Stimulated activated CD8-positive, alpha-beta memory T cell treated with anti-CD3 and anti-CD28 coated beads, Interleukin-15, amount 100 ng/mL, for 24 hours (primary cell): ENCODE data around the gene ARF5.

Source experiments
- DNase-seq: peaks from one replicate; pipeline ENCODE4 v3.0.0-alpha.2; 2020; ENCODE audit warnings: low read depth

ARF5 gene

DNA sequence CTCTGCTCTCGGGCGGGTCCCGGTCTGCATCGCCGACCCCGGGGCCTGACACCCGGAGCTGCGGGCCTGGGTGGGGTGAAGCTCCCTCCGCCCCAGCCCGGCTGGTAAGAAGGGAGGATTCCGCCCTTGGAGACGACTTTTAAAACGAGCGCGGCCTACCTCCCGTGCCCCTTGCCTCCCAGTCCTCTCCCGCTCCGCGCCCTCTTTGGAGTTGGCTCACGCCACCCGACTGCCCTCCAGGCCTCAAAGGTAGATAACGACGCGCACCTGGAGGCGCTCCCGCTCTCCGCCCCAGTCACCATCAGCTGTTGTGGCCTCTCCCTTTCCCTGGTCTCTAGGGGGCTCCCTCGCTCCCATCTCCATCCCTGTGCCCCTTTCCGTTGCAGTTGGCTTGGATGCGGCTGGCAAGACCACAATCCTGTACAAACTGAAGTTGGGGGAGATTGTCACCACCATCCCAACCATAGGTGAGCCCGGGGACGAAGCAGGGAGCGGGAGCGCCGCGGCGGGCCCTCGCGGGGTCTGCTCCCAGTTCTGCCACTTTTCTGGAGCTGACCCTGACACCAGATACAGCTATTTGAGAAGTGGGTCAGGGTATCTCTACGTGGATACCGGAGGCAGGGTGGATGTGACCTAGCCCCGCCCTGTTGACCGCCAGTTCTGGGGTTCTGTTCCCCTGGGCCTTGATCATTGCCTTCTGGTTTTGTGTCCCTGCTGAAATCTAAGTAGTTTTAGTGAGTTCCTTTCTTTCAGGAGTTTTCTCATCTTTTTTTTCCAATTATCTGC, 679 bp downstream of the ARF5 start:
- no peak for DNase-seq

DNA sequence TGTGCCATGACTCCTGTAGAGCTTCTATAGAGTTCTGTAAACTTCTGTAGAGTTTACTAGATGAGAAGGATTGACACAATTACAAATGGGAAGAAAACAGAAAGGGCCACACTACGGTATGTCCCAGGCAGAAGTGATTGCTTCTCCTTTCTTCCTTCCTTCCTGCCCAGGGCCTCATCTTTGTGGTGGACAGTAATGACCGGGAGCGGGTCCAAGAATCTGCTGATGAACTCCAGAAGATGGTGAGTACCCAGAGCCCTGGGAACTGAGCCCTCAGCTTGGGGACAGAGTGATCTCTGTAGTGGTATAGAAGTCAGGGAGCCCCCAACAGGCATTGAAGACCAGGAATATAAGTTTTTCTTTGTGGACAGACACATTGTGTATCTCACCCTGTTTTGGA, 1.7 kb downstream of the ARF5 start:
- DNase-seq: no peak

DNA sequence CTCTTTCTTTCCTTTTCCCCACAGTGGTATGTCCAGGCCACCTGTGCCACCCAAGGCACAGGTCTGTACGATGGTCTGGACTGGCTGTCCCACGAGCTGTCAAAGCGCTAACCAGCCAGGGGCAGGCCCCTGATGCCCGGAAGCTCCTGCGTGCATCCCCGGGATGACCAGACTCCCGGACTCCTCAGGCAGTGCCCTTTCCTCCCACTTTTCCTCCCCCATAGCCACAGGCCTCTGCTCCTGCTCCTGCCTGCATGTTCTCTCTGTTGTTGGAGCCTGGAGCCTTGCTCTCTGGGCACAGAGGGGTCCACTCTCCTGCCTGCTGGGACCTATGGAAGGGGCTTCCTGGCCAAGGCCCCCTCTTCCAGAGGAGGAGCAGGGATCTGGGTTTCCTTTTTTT, 3.0 kb downstream of the ARF5 start:
- DNase-seq: no peak

DNA sequence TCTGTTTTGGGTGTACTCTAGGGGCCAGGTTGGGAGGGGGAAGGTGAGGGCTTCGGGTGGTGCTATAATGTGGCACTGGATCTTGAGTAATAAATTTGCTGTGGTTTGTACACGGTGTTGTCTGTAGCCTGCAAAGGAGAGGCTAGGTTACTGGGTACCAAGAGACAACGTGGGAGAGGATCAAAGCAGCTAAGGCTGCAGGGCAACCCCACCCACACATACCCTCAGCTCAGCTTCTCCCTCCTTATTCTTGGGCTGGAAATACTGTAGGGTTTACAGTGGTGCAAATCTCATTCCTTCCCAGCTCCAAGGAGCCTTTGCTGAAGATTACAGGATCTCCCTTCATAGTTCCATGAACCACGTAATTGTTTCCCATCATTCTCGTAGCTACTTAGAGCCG, 3.4 kb downstream of the ARF5 start:
- no peak for DNase-seq

DNA sequence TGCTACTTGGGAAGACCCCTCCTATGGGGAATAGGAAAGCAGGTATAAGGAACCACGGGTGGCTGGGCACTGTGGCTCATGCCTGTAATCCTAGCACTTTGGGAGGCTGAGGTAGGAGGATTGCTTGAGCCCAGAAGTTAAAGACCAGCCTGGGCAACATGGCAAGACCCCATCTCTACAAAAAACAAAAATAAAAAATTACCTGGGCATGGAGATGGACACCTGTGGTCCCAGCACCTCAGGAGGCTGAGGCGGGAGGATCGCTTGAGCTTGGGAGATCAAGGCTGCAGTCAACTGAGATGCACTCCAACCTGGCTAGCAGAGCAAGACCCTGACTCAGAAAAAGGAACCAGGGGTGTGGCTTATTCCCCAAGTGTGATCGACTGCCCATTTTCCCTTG, 4.3 kb downstream of the ARF5 start:
- DNase-seq: no peak

DNA sequence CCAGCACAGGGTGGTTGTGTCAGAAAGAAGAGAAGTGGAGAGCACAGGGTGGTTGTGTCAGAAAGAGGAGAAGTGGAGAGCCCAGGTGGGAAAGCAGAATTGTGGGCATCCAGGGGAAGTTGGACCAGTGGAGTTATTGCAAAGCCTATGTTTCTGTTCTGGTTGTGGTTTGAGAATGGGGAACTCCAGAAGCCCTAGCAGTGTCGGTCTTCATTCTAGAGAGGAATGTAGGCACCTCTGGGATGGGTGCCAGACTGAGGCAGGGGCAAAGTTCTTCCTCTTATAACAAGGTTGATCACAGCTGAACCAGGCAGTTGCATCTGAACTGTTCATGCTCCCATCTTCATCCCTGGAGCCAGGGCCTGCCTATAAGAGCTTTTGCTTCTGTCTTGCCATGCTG, 6.3 kb downstream of the ARF5 start:
- no peak for DNase-seq

DNA sequence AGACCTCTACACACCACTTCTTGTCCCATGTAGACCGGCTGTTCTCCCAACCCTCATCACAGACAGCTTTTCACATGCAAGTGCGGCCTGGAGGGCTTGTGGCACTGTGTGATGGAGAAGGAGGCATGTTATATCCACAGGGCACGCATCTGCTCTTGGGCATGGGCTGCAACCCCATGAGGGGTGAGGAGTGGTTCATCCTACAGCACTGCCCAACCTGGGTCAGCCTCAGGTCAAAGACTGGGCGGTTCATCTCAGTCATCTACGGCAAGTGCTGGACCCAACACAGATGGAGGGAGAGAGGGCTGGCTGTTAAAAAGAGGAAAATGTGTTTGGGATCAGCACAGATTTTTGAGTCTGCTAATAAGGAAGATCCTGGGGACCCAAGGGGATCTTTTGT, 7.5 kb downstream of the ARF5 start:
- DNase-seq: no peak

DNA sequence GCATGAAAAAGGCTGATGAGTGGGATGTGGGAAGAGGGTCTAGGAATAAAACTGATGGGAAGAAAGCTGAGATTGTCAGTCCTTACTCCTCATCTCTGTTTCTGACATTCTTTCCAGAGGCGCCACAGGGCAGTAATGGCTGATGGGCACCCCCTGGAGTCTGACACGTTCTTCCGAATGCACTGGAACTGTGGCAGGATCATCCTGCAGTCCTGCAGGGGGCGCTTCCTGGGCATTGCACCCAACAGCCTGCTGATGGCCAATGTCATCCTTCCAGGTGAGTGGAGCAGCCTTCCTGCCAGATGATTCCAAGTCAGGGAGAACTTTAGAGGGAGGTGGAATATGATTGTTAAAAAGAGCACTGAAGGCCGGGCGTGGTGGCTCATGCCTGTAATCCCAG, 10.1 kb downstream of the ARF5 start:
- no peak for DNase-seq

DNA sequence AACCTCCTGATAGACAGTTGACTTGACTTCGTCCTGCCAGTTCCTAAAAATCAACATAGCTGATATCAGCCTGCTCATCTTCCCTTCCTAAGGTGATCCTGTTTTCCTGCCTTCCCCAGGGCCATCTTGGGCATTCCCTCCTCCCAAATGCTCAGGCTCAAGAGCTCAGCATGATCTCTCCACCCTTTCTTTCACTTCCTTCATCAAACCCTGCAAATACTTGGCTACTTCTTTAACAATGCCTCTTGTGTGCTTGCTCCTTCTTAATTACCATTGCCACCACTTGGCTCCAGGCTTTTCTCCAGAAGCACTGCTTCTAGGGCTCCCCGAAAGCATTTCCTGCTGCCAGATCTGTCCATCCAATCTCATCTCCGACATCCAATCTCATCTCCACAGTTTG, 12.7 kb downstream of the ARF5 start:
- DNase-seq: no peak

DNA sequence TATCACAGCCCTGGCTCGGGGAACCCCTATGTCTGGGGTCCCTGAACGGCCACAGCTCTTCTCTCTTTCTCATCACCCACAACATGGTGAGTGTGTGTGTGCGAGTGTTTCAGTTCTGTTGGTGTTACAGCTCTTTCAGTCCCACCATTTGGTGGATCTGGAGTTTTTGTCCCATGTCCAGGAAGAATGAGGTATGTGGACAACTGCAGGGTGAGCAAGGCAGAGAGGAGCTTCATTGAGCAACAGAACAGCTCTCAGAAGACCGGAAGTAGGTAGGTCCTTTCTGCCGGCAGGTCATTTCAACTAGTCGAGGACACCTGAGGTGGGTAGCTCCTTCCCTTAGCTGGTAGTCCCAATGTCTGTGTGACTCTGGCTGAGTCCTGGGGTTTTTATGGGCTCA, 20.2 kb downstream of the ARF5 start:
- DNase-seq: no peak

DNA sequence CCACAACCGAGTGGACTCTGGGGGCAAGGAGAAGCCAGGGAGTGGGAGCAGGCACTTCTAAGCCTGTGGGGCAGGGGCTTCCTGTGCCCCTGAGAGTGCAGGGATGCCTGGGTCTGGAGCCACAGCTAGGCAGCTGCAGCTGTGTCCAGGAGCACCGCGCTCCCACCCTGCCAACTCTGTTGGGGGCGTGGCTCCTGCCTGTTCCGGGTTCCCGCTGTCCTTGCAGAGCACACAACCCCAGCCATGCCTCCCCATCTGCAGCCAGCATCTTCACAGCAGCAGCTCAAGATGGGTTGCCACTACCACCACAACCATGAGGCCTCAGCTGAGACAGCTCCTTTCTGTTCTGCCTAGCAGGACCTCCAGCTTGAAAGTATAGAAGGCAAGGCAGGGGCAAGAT, 21.1 kb downstream of the ARF5 start:
- no peak for DNase-seq

DNA sequence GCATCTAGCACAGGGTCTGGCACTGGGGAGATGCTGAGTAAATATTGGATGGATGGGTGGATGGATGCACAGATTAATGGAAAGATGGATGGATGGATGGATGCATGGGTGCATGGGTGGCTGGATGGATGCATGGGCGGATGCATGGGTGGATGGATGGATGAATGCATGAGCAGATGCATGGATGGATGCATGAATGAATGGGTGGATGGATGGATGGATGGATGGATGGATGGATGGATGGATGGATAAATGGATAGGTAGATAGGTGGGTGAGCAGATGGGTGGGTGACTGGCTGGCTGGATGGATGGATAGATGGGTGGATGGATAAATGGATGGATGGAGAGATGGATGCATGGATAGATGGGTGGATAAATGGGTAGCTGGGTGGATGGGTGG, 24.1 kb downstream of the ARF5 start:
- no peak for DNase-seq

DNA sequence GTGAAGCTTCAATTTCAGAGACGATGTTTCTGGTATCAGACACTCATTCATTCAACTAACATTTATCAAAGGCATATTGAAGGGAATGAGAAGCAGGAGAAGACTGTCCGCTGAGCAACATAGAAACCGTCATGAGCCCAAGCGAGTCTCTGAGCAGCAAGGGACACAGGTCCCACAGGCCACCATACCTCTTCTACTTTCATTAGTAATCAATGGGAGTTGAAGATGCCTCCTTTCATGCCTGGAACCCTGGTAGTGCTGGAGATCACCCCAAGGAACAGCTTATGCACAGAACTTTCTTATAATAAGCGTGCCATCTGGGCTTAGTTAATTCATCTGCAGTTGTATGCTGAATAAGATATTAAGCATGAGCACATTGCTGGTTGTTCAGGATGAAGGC, 28.5 kb downstream of the ARF5 start:
- no peak for DNase-seq

DNA sequence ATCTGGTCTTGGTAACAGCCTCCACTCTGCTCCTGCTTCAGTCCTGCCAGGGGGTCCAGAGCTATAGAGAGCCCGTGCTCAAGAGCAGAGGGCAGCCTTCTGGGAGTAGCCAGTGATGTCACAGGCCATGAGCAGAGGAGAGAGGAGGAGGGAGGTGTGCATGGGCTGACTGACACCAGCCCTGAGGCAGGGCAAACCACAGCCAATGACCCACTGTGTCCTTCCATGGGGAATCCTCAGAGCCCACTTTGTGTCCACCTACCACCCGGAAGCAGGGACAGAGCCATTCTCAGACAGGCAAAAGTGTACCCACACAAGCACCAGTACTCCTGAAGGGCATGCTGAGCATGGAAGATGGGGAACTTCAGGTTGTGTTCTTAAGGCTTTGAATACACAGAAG, 29.8 kb downstream of the ARF5 start, which contains the start of gene PAX4:
TSS of gene PAX4 (minus strand) at position 101 of the 400 bp plus-strand sequence. CDS start 2,214 bp downstream, outside the sequence.
- DNase-seq: no peak

DNA sequence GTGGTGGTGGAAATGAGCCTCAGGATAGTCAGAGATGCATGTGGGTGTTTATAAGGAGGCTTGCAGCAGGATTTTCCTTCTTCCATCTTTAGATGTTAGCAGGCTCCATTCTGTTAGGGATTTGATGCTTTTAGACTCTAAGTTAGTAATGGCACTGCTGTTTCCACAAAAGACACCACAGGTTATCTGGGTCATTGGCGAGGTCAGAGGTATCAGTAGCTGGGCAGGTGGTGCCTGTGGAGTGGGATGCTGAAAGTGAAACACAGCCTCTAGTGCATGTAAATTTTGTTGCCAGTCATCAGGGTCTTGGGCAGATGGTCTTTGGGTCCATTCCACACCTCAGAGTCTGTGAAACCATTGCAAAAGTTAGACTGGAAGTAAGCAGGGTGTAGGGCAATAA, 30.6 kb downstream of the ARF5 start:
- no peak for DNase-seq

DNA sequence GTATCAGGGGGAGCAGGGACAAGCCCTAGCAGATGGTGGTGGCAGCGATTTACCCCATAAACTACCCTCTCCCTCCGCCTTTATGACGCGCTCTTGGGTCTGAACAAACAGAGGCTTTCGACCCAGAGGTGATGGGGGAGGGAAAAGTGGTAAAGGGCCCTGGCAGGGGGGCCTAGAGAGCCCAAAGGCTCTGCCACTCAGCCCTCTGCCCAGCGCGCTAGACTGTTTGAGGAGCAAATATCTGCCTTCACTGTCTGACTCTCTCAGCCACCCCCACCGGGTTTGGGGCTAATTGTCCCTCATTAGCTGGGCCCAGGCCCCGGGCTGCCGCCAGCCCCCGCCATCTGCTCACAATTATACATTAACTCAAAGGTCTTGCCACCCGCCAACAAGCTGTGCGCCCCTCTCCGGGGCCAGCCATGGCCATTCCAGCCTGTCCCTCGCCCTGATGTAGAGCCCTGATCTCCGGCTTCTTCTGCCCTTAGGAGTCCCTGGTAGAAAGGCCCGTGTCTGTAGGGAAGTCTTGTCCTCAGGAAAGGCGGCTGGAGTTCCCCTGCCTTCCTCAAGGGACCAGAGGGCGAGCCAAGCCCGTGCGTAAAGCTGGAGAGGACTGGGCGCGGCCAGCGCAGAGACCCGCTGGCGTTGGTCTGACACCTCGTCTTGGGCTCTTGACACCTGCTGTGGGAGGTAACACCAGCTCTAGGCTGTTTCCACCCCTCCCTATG, 31.6 kb downstream of the ARF5 start:
- no peak for DNase-seq

DNA sequence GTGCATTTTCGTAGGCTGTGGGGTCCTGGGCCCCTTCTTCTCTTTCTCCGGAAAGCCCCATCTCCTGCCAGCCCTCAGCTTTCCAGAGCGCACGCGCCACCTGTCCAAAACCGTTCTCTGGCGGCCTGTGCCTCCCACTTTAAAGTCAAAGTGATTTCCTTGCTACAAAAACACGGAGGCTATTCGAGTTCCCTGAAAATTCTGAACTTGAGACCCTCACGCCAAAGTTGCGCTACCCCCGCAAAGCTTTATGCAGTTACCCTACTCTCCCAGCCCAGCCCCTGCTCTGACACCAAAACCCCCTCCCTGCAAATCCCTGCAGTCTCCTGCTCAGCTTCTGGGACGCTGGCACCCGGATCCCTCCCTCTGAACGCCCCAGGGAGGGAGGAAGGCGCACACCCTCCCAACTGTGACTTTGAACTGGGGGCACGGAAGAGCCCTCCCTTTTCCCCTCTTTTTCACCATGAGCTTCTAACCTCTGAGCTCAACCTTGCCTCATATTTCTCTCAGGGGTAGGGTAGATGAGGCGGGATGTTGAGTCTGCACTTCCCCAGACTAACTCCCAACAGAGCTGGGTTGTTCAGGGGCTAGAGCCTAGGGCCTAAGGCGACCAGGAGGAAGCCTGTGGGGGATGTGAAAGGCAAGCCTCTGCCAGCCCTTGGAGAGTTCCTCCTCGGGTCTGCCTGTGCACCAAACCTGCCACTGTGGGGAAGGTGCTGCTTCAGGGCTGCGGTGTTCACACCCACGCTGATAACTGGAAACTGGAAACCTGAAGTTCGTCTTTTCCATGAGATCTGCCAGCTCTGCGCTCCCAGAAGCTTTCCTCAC, 32.4 kb downstream of the ARF5 start:
- no peak for DNase-seq

DNA sequence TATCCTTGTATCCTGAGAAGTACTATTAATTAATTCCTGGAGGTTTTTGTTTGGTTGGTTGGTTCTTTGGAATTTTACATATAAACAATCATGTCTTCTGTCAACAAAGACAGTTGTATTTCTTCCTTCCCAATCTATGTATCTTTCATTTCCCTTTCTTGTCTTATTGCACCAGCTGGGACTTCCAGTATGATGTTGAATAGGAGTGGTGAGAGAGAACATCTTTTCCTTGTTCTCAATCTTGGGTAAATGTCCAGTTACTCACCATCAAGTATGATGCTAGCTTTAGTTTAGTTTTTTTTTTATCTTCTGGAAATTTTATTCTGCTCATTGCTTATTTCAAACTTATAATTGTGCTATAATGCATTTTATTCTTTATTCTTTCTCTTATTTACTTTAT, 37.1 kb downstream of the ARF5 start:
- DNase-seq: no peak

DNA sequence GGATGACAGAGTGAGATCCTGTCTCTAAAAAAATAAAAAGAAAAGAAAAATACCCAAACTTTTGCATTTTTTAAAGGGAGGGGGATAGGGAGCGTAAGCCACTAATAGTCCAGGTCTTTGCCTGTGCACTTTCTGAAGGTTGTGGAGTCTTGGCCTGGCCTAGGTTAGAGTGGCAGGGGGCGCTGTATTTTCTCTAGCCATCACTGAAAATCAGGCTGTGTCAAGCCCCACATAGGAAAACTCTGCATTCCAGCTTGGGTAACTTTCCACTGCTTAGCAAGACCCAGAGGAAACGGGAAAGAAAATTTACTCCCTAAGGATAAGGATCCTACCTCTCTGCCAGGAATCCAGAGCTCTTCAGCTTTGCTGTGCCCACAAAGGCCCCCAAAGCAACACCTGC, 40.2 kb downstream of the ARF5 start:
- DNase-seq: no peak

DNA sequence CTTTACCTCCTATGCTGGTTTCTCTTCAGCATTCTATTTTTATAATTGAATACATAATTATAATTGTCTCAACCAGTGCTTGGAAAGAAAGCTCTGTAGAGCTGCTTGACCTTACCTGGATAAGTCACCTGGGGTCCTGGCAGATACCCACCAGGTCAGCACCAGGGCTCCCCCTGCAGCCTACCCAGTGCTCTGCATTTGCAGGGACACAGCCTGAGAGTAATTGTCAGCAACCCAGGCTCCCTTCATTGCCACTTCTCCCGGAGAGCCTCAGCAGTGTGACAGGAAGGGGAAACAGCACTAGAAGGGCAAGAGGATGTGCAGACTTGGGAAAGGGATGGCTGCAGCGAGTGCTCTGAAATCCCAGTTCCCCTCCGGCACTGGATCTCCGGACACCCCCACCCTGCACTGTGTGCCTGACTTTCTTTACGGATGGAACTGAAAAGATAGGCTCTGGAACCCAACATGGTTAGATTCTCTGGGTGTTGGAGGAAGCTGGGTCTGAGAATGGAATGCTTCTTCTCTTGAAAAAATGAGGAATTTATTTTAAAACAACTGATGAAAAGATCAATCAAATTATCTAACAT, 41.1 kb downstream of the ARF5 start:
- no peak for DNase-seq

DNA sequence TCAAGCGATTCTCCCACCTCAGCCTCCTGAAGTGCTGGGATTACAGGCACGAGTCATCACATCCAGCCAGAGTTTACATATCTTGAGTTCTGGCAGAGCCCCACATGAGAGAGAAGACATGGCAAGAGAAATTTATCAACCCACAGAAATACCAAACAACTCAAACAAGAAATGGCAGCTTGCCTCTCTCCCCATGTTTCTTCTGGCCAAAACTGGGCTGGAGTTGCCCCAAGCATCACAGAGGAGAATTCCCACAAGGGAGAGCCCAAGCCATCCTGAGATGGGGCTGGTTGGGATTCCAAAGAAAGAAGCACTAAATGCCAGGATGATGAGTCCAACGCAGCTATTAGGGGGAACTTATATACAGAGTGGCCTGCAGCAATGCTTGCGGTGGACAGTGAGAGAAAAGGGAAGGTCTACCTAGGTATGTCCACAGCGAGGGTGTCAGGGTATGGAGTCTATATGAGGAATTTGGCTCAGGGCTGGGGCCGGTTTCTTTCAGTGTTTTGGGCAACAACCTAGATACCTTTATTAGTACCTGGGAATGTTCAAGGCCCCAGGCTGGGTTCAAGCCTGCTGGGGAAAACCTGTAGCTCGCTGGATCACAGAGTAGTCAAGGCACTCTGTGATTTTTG, 44.2 kb downstream of the ARF5 start:
- DNase-seq: no peak
